Astrocyte of the cerebellum (primary cell): ENCODE data around the gene EDIL3.
A peak's percentile ranks its signal among the peaks of the same experiment; 100 is the strongest.

Experiments used
- DNase-seq: peaks from one replicate; pipeline ENCODE4 v3.0.0-alpha.2; 2011; ENCODE audit warnings: low read depth
- H3K4me3 ChIP-seq: 2 replicates; pipeline ENCODE4 v1.5.1; 2011; ENCODE audit warnings: mild to moderate bottlenecking, low read depth, low read length, moderate library complexity
- in situ Hi-C: cut with HindIII; loops from 2 replicates; pipeline ENCODE4 v1.10.0; 2017; ENCODE audit warnings: low sequenced_read_pairs
- TF ChIP-seq, protein P1 (sequence below): IDR thresholded peaks from 2 replicates; pipeline ENCODE4 v1.5.1; 2012; ENCODE audit warnings: low read length, low read depth, moderate library complexity, mild to moderate bottlenecking; ENCODE audit errors: missing control alignments

Gene EDIL3

GRCh38 chr5:84257061-84257460 is 127.6 kb downstream of the EDIL3 start:
- TF ChIP-seq, protein P1, sequence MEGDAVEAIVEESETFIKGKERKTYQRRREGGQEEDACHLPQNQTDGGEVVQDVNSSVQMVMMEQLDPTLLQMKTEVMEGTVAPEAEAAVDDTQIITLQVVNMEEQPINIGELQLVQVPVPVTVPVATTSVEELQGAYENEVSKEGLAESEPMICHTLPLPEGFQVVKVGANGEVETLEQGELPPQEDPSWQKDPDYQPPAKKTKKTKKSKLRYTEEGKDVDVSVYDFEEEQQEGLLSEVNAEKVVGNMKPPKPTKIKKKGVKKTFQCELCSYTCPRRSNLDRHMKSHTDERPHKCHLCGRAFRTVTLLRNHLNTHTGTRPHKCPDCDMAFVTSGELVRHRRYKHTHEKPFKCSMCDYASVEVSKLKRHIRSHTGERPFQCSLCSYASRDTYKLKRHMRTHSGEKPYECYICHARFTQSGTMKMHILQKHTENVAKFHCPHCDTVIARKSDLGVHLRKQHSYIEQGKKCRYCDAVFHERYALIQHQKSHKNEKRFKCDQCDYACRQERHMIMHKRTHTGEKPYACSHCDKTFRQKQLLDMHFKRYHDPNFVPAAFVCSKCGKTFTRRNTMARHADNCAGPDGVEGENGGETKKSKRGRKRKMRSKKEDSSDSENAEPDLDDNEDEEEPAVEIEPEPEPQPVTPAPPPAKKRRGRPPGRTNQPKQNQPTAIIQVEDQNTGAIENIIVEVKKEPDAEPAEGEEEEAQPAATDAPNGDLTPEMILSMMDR = no peak
- no peak for DNase-seq
- no peak overlapping the region for H3K4me3 ChIP-seq
- in situ Hi-C loops = no loop called here

DNA sequence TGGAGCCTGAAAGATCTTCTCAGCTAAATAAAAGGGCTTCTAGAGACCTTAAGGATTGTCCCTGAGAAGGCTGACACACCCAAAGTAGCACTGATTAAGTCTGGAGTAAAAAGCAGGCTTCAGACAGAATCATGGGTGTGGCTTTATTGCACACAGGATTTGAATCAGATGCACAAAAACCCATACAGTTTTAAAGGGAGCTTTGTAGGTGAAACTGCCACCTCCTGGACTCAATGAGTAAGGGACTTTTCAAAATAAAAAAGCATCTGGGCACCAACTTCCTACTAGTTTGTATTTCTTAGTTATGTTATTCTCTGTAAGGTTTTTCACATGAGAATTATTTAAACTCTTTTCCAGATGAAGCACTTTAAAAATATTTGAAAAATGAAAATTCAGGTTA is 129.4 kb downstream of the EDIL3 start:
- H3K4me3 ChIP-seq = no peak overlapping the region
- in situ Hi-C loops = no loop called here
- DNase-seq = no peak
- TF ChIP-seq, protein P1 = peak; percentile 32

DNA sequence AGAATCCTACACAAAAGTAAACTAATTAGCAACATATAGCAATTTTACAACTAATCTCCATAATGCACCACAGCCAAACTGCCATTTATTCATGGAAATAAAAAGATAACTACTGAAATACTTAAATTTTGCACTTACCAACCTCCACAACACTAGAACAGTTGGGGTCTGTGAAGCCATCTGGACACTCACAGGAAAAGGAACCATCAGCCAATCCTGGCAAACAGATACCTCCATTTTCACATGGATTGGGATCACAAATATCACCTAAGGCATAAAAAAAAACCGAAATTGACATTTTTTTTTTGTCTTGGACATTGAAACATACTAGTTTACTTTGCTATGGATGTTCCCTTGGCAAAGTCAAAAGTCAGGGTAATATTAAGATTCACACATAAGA is 130.7 kb downstream of the EDIL3 start:
- TF ChIP-seq, protein P1 = no peak
- H3K4me3 ChIP-seq = no peak overlapping the region
- in situ Hi-C loops = no loop called here
- no peak for DNase-seq

GRCh38 chr5:84251503-84251902 is 133.2 kb downstream of the EDIL3 start:
- DNase-seq = no peak
- TF ChIP-seq, protein P1 = no peak
- H3K4me3 ChIP-seq = no peak overlapping the region
- in situ Hi-C loops = no loop called here

DNA sequence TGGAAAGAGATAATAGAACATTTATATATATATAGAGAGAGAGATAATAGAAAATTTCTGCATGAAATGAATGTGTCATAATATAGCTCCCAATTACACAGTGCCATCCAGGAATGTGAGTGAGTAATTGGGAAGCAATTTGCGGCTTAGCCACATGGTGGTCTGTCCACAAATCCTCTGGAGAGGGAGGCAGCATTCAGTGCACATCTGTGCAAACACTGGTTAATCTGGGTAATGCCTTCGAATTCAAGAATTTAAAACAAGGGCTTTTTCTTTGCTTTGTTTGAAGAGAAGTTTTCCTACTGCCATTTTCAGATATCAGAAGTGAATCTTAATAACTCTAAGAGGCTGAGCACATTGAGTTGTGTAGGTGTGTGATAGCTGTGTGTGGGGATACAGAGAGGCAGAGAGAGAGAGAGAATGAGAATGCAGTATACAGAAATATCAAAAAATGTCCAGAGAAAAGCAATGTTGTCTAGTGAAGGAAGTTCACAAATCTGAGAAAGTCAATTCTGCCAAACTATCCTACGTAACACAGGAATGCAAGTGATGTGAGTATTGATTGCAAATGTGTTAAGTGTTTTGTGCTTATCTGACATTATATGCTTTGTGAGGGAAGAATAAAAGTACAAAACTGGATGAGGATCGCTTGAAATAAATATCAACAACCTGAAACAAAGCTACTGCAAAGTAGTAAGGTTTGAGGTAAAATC is 134.6 kb downstream of the EDIL3 start:
- TF ChIP-seq, protein P1 = no peak
- H3K4me3 ChIP-seq = no peak overlapping the region
- in situ Hi-C loops = no loop called here
- DNase-seq = peak; percentile 82

DNA sequence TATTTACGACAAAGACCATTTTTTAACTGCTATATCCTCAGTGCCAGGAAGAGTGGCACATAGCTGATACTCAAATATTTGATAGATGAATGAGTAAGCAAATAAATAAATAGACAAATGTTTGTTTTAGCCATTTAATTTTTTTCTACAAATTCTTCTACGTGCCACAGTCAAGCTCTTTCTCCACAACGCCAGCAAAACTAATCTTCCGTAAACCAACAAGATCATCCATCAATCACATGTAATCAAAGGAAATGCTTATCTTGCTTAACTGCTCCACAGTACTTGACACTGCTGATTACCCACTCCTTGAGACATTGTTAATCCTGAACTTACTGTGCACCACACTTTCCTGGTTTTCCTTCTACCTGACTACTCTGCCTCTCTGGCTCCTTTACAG is 136.7 kb downstream of the EDIL3 start:
- TF ChIP-seq, protein P1 = no peak
- DNase-seq = no peak
- in situ Hi-C loops = no loop called here
- no peak overlapping the region for H3K4me3 ChIP-seq
